Measurements from ENCODE around the gene PTCD2. TPM values are rescaled to one million over a fixed set of nuclear protein-coding genes. Genes with fewer than 3 reads are reported as not detected.

Gene PTCD2
- total RNA-seq, 1 experiment from 2014 or later, result 19.3 TPM

- H3K4me1 ChIP-seq (ENCODE audit: control insufficient read depth in 1 of 2, insufficient read depth in 2 of 2, low read length in 2 of 2), result peaks cover 3 to 10% of the 10 kb centered on the region in 2 experiments
- H3K27ac ChIP-seq (ENCODE audit: low read depth, low read length), result no peak overlapping the region
- intact Hi-C loops (cut with micrococcal nuclease), result loop anchor here (5.0 kb wide), 1 partner anchor 449 kb away; the partner anchor contains the start of gene TNPO1
- H3K9ac ChIP-seq (ENCODE audit: low read length), result no peak overlapping the region
- ChIA-PET CTCF (no interaction called here), POLR2A (no interaction called here), RAD21 (ENCODE audit: low non-redundant PET in 1 of 2, low total read pairs in 2 of 2, uncharacterized antibody in 2 of 2, unreplicated experiment in 2 of 2) (no interaction called here)
- DNase-seq (ENCODE audit: low read depth, low spot score), result no peak
- no peak overlapping the region for H2AFZ ChIP-seq (ENCODE audit: low read depth, low read length, poor library complexity, severe bottlenecking)
- no peak overlapping the region for H3K4me2 ChIP-seq (ENCODE audit: low read length)
- no peaks in the 10 kb centered on the region for H3K9me3 ChIP-seq (ENCODE audit: control insufficient read depth in 1 of 2, insufficient read depth in 1 of 2, low read depth in 1 of 2, low read length in 2 of 2)
- TF ChIP-seq RAD21 (IDR thresholded peaks at IDR 0.05; ENCODE audit: low read depth) (no peak), CTCF (IDR thresholded peaks at IDR 0.05 in 2 of 3, conservative IDR thresholded peaks at IDR 0.05 in 1 of 3; ENCODE audit: borderline replicate concordance in 1 of 3, insufficient read depth in 1 of 3, low read depth in 2 of 3, low read length in 2 of 3) (no peak), ZNF274 (IDR thresholded peaks at IDR 0.05; ENCODE audit: low read depth, low read length) (no peak), ZFX (IDR thresholded peaks at IDR 0.05) (no peak), MAX (IDR thresholded peaks at IDR 0.05) (no peak), CEBPB (IDR thresholded peaks at IDR 0.05; ENCODE audit: low read depth) (no peak), EZH2phosphoT487 (IDR thresholded peaks at IDR 0.05; ENCODE audit: borderline replicate concordance) (no peak), ATF3 (IDR thresholded peaks at IDR 0.05) (no peak), TCF7L2 (IDR thresholded peaks at IDR 0.05; ENCODE audit: borderline replicate concordance, extremely low read depth, insufficient read depth, insufficient read length) (no peak)
- no peaks in the 10 kb centered on the region for H3K9me2 ChIP-seq (ENCODE audit: insufficient read depth)
- no peak for ATAC-seq
- BruUV-seq (replicated peaks), result no TSS peak
- no peaks in the 10 kb centered on the region for H3K27me3 ChIP-seq (ENCODE audit: insufficient read depth, low read length)
- H3K36me3 ChIP-seq (ENCODE audit: control insufficient read depth in 1 of 2, insufficient read depth in 2 of 2, low read length in 2 of 2), result no peaks in the 10 kb centered on the region; a peak in 1 of 4 replicates
- no peak overlapping the region for H3K4me3 ChIP-seq (replicated peaks in 1 of 2; ENCODE audit: low read depth in 1 of 2, low read length in 2 of 2)
- H4K20me1 ChIP-seq (ENCODE audit: insufficient read depth), result no peaks in the 10 kb centered on the region
- H3K79me2 ChIP-seq (ENCODE audit: insufficient read depth, low read length), result no peaks in the 10 kb centered on the region
These were observed 48.1 kb downstream of the PTCD2 start for GRCh38 chr5:72368271-72368670.

Measured in HCT116 (cell line).